HG03558 (cell line): ENCODE measurements around the gene STPG2.

ENCODE experiments used
- ATAC-seq: cut with Tn5 transposase; IDR thresholded peaks from one replicate; pipeline ENCODE4 v1.9.1; 2021; ENCODE audit warnings: moderate number of reproducible peaks; ENCODE audit not compliant: unreplicated experiment; ENCODE audit errors: extremely low read depth

Gene STPG2

GRCh38 chr4:98094118-98094517 lies 49.2 kb downstream of the STPG2 start:
- ATAC-seq: no peak

DNA sequence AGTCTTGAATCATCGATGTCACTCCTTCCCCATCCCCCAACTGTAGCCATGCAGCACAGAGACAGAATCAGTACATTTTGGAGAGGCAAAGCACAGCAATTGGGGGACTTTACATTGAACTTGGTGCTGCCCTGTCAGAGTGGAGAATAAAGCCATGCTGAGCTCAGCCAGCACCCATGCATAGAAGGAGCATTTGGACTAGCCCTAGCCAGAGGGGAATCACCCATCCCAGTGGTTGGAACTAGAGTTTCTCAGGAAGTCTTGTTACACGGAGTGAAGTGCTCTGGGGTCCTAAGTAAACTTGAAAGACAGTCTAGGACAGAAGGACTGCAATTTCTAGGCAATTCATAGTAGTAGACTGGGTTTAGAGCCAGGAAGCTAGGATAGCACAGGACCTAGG lies 49.6 kb downstream of the STPG2 start:
- ATAC-seq: no peak

- no peak for ATAC-seq
Measured at GRCh38 chr4:98092833-98093439, 50.3 kb downstream of the STPG2 start.

- no peak for ATAC-seq
Measured at GRCh38 chr4:98081936-98082335, 61.3 kb downstream of the STPG2 start.

- ATAC-seq: no peak
Measured at GRCh38 chr4:98068495-98068894, 74.8 kb downstream of the STPG2 start.

DNA sequence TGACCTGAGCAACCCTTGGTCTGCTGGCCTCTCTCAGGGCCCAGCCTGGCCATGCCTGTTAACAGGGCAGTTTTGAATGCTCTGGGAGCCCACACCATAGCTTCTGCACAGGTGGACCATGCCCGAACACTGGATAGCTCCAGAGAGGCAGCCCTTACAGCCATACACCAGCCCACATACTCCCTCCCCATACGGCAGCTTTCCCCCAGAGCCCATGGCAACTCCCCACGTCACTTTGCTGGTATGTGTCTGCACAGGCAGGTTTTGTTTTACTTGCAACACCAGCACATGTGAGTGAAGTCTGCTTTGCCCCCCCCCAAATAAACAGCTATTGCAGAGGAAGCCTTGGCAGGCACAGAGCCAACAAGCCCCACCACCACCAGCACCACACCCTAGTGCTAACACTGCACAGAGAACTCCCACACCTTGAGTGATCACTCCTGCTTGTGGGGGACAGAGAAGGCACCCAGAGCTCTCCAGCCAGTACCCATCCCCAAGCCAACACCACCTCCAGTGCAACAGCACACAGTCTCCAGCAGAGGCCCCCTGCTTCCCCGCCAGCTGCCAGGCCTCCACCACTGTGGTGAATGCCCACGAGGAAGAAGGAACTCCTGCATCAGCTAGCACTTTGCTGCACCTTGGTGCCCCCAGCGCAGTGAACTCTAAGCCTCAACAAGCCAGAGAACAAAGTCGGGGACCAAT lies 87.3 kb downstream of the STPG2 start:
- no peak for ATAC-seq

GRCh38 chr4:98046665-98047064 lies 96.6 kb downstream of the STPG2 start:
- ATAC-seq: no peak

DNA sequence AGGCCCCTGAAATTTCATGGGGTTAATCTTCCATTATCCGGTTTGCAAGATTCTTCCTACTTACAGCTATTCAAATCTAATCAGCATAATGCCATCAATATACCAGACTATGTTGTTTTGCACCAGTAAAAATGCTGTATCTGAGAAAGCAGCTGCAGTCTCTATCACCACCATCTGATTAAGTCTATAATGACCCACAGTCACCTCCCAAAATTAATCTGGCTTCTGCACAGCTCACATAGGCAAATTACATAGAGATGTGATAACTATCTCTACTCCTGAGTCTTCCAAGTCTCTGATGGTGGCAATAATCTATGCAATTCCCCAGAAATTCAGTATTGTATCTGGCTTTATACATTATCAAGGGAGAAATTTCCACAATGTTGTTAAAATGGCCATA lies 113.2 kb downstream of the STPG2 start:
- no peak for ATAC-seq

DNA sequence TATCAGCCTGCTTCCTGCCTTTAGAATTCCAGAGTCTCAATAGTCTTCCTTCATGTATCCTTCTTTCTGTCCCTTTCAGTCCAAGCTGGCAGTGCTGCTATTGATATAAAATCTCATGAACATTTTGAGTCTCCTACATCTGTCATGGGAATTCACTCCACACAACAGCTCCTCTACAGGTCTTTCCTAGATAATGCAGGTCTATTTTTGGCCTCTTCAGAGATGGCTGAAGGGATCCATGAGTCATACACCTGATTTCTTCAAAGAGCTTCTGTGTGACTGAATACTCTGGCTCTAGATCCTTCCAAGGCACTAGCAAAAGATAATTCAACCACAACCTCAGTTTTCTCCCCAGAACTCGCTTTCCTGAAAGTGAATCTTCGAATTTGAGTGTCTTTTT lies 115.4 kb downstream of the STPG2 start:
- ATAC-seq: no peak

- ATAC-seq: no peak
Measured at GRCh38 chr4:98026362-98026761, 116.9 kb downstream of the STPG2 start.

DNA sequence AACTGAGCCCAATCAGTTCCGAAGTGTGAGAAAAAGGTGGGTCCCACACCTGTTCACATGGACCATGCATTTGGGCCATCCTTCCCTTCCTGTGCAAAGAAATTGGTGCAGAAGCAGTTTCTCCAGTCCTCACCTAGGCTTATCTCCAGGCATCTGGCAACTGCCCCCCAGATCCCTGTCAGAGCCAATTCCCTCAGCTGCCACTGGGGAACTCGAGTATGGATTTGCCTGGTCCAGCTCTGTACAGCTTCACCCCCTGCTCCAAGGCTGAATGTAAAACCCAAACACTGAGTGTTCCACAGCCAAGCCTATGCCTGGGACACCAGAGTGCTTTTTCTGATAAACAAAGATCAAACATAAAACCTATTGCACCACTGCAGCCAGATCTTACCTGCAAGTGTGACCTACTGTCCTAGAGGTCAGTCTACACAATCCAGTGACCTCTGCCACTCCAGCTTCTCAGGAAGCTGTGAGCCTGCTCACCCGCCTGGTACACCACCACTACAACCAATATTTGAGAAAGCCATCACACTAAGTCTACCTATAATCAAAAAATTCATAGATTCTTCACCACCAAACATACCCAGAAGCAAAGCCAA lies 136.4 kb downstream of the STPG2 start:
- no peak for ATAC-seq

- no peak for ATAC-seq
Measured at GRCh38 chr4:98006060-98006459, 137.2 kb downstream of the STPG2 start.

GRCh38 chr4:98000940-98001339 lies 142.3 kb downstream of the STPG2 start:
- no peak for ATAC-seq

DNA sequence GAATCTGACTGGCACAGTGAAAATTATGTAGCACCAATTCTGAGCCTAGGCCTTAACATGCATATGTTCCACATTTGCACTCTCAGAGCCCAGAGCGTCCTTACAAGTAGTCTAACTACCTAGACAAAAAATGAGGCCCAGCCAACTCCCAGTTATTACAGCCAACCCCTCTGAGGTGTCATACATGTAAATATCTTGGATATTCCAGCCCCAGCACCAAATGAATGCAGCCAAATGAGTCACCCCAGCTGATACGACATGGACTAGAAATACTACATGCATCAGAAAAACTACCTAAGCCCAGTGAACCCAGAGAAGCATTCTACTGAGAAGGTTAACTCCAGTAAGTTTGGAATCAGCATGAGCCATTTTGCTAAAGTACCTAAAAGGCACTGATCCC lies 145.1 kb downstream of the STPG2 start:
- ATAC-seq: no peak

DNA sequence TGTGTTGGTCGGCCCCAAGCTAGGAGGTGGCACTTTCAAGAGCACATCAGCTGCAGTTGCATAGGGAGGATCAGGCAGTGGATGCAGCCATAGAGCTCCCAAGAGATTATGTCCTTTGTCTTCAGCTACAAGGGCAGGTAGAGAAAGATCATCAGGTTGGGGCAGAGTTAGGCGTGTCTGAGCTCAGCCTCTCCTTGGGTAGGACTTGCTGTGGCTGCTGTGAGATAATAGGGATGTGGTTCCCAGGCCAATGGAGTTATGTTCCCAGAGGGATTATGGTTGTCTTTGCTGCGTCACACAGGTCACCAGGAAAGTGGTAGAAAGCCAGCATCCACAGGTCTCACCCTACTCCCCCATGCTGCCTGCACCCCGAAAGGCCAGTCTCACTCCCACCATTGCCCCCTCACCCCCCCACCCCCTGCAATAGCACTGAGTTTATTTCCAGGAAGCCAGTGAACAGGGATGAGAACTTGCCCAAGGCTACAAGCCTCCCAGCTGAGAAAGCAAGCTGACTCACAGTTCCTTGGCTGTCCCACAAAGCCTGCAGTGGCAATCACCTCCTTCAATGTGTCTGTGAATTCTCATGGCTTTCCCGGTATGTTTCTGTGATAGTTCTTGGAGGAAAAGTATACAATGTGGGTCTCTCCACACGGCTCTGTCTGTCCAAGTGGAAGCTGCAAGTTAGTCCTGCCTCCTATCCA lies 148.4 kb downstream of the STPG2 start:
- no peak for ATAC-seq

- no peak for ATAC-seq
Measured at GRCh38 chr4:97990409-97990808, 152.9 kb downstream of the STPG2 start.

DNA sequence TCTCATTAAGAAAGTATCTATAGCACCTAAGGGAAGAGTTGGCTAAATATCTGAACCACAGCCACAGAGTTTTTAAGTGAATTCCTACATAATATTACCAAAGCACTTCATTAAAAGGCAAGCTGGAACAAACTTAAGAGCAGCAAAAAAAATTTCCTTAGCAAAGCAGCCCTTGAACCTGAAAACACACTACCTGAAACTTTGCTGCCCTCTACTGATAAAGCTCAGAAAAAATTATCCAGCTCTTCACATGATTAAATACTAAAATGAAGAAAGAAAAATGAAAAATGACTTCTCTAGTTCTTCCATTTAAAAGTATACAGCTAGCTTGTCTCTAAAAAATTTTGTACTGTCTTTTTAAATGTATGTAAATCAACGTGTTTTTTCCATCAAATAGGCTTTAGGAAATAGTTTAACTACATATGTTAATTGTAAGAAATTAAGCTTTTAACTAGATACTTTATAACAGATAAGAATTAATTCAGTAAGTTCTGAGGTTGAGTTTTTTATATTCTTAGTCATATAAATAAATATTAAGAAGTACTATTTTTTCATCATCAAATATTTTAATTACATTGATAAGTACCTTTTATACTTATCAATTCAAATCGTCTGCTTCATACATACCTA lies 156.1 kb downstream of the STPG2 start:
- no peak for ATAC-seq

GRCh38 chr4:97984545-97985131 lies 158.6 kb downstream of the STPG2 start:
- ATAC-seq: no peak

DNA sequence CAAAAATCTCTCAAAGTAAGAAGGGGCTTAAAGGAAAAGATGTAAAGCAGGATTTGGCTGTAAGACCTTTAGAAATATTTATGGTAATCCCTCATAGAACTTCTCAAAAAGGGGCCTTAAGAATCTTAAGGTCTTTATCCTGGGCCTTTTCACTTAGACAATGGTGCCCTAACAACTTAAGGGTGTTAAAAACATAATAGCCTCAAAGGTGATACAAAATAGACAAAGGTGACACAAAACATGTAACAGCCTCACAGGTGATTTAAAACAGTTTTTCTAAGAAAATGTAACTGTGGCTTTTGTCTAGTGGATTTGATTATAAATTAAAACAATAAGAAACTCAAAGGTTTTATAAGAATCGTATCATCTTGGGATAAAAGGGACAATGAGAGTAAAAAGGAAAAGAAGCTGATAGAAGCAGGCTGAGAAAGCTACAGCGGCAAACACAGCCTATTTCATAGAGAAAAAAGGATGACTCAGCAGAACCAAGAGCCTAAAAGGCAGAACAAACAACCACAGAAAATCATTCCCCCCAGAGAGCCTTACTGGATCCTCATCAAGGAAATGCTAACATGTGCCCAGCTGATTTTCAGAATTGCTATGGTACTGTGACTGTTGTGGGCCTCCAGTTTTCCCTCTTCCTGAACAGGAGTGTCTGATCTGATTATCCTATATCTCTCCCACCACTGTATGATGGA lies 164.3 kb downstream of the STPG2 start:
- no peak for ATAC-seq
